NT2/D1 (cell line): ENCODE measurements around the gene CAMTA1.

ENCODE experiments used
- SUZ12 ChIP-seq: IDR thresholded peaks from 2 replicates; pipeline ENCODE4 v1.6.1; 2011; ENCODE audit not compliant: insufficient read length, insufficient read depth; ENCODE audit errors: extremely low read depth
- YY1 ChIP-seq: IDR thresholded peaks from 2 replicates; pipeline ENCODE4 v1.6.1; 2011; ENCODE audit not compliant: insufficient read length, insufficient read depth
- ZNF274 ChIP-seq: IDR thresholded peaks from 2 replicates; pipeline ENCODE4 v1.6.1; 2011; ENCODE audit warnings: mild to moderate bottlenecking, low read depth, low read length

GRCh38 chr1:7146710-7147109 lies 361.5 kb downstream of the CAMTA1 start:
- no peak for TF ChIP-seq SUZ12
- no peak for TF ChIP-seq YY1
- no peak for TF ChIP-seq ZNF274
